GM10248 (cell line): Measurements from ENCODE around the gene SMC5.

Experiments used
- CTCF ChIA-PET: fragments of 300-600 bp; sonication (Branson Sonifier 250); formaldehyde crosslinking; extraction: SDS; loops from one replicate; lab custom pipeline; 2021; ENCODE audit warnings: antibody characterized with exemption; lab: Yijun Ruan, JAX
- POLR2A ChIA-PET: fragments of 350-650 bp; sonication (Branson Sonifier 250); formaldehyde crosslinking; extraction: SDS; loops from one replicate; lab custom pipeline; 2020; ENCODE audit warnings: antibody characterized with exemption; lab: Yijun Ruan, JAX
- DNase-seq: peaks from one replicate; pipeline ENCODE4 v3.0.0; 2012; ENCODE audit errors: extremely low spot score
- TF ChIP-seq, protein P1 (sequence below): IDR thresholded peaks from 2 replicates; pipeline ENCODE4 v1.5.1; 2012; ENCODE audit warnings: mild to moderate bottlenecking, low read depth; ENCODE audit errors: extremely low read depth, missing control alignments, control extremely low read depth

The SMC5 gene

GRCh38 chr9:70403618-70404025 lies 144.8 kb downstream of the SMC5 start:
- DNase-seq, result no peak
- ChIA-PET CTCF (interaction anchor here (1.2 to 2.3 kb wide), 2 partner anchors 12 to 27 kb away, joined by 3 to 10 read pairs; no protein-coding TSS in a partner anchor), POLR2A (no interaction called here)
- TF ChIP-seq, protein P1, sequence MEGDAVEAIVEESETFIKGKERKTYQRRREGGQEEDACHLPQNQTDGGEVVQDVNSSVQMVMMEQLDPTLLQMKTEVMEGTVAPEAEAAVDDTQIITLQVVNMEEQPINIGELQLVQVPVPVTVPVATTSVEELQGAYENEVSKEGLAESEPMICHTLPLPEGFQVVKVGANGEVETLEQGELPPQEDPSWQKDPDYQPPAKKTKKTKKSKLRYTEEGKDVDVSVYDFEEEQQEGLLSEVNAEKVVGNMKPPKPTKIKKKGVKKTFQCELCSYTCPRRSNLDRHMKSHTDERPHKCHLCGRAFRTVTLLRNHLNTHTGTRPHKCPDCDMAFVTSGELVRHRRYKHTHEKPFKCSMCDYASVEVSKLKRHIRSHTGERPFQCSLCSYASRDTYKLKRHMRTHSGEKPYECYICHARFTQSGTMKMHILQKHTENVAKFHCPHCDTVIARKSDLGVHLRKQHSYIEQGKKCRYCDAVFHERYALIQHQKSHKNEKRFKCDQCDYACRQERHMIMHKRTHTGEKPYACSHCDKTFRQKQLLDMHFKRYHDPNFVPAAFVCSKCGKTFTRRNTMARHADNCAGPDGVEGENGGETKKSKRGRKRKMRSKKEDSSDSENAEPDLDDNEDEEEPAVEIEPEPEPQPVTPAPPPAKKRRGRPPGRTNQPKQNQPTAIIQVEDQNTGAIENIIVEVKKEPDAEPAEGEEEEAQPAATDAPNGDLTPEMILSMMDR, result no peak

DNA sequence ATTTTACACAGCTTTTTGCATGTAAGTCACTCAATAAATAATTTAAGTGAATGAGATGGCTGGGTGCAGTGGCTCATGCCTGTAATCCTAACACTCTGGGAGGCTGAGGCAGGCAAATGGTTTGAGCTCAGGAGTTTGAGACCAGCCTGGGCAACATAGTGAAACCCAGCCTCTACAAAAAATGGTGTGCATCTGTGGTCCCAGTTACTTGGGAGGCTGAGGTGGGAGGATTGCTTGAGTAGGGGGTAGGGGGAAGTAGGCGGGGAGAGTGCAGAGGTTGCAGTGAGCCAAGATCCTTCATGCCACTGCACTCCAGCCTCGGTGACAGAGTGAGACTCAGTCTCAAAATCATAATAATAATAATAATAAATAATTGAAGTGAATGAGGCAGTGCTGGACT lies 145.5 kb downstream of the SMC5 start:
- no peak for DNase-seq
- POLR2A ChIA-PET, result no interaction called here
- CTCF ChIA-PET, result interaction anchor here (1.2 to 2.3 kb wide), 4 partner anchors 13 to 106 kb away, joined by 3 to 10 read pairs (median 5); no protein-coding TSS in a partner anchor
- TF ChIP-seq, protein P1, result no peak
